Neural cell (in vitro differentiated cells): ENCODE measurements around the gene IER3. TPM values are rescaled to one million over a fixed set of nuclear protein-coding genes. Genes with fewer than 3 reads are reported as not detected.

ENCODE experiments used
- H2AFZ ChIP-seq: fragments of 200-600, 300-800 bp; sonication (generic), shearing (Covaris generic); 2 replicates; pipeline ENCODE4 v1.6.0; 2014; ENCODE audit warnings: low read depth, mild to moderate bottlenecking, antibody characterized with exemption, low read length, moderate library complexity
- H3F3A ChIP-seq: fragments of 200-600 bp; shearing (Covaris generic); 2 replicates; pipeline ENCODE4 v1.6.1; 2016; ENCODE audit warnings: mild to moderate bottlenecking, moderate library complexity, mixed read lengths, antibody characterized with exemption, low read length; ENCODE audit not compliant: insufficient read depth, poor library complexity, severe bottlenecking
- H3K27ac ChIP-seq: fragments of 200-600, 300-800 bp; sonication (generic), shearing (Covaris generic); 2 replicates; pipeline ENCODE4 v1.5.1; 2014; ENCODE audit warnings: mild to moderate bottlenecking, low read length, moderate library complexity
- H3K27me3 ChIP-seq: fragments of 300-800, 200-600 bp; sonication (generic), shearing (Covaris generic); 2 replicates; pipeline ENCODE4 v1.6.0; 2014; ENCODE audit warnings: mild to moderate bottlenecking, low read depth, low read length, moderate library complexity; ENCODE audit not compliant: insufficient read depth
- H3K36me3 ChIP-seq: fragments of 300-800, 200-600 bp; sonication (generic), shearing (Covaris generic); 2 replicates; pipeline ENCODE4 v1.5.1; 2014; ENCODE audit warnings: mild to moderate bottlenecking, antibody characterized with exemption, low read length, moderate library complexity; ENCODE audit not compliant: insufficient read depth
- H3K4me2 ChIP-seq: fragments of 300-800, 200-600 bp; sonication (generic), shearing (Covaris generic); 2 replicates; pipeline ENCODE4 v1.6.0; 2014; ENCODE audit warnings: mild to moderate bottlenecking, low read length
- H3K4me3 ChIP-seq: fragments of 300-800, 200-600 bp; sonication (generic), shearing (Covaris generic); 2 replicates; pipeline ENCODE4 v1.5.1; 2014; ENCODE audit warnings: mild to moderate bottlenecking, low read length, moderate library complexity
- H3K79me2 ChIP-seq: fragments of 200-600 bp; shearing (Covaris generic); replicated peaks from 2 replicates; pipeline ENCODE4 v1.6.0; 2014; ENCODE audit warnings: mild to moderate bottlenecking, low read length, moderate library complexity; ENCODE audit not compliant: insufficient read depth
- H3K9ac ChIP-seq: fragments of 300-800, 200-600 bp; sonication (generic), shearing (Covaris generic); 2 replicates; pipeline ENCODE4 v1.6.1; 2016; ENCODE audit warnings: mild to moderate bottlenecking, low read length, mixed read lengths
- H3K9me2 ChIP-seq: fragments of 200-600 bp; shearing (Covaris generic); 2 replicates; pipeline ENCODE4 v1.6.1; 2016; ENCODE audit warnings: mild to moderate bottlenecking, low read length, mixed read lengths; ENCODE audit not compliant: insufficient read depth
- H3K9me3 ChIP-seq: fragments of 200-600, 300-800 bp; sonication (generic), shearing (Covaris generic); 2 replicates; pipeline ENCODE4 v1.6.1; 2016; ENCODE audit warnings: mild to moderate bottlenecking, mixed run types, low read length, moderate library complexity, mixed read lengths
- H4K20me1 ChIP-seq: fragments of 200-600 bp; shearing (Covaris generic); 2 replicates; pipeline ENCODE4 v1.6.1; 2016; ENCODE audit warnings: mild to moderate bottlenecking, mixed run types; ENCODE audit not compliant: insufficient read depth
- EP300 ChIP-seq: fragments of 450-650 bp; conservative IDR thresholded peaks from 2 replicates; pipeline ENCODE4 v1.6.1; 2014; ENCODE audit warnings: antibody characterized with exemption, mild to moderate bottlenecking, moderate library complexity; ENCODE audit not compliant: poor library complexity, severe bottlenecking
- EZH2 ChIP-seq: fragments of 200-600, 300-800 bp; shearing (Covaris generic), sonication (generic); IDR thresholded peaks from 2 replicates; pipeline ENCODE4 v1.6.1; 2014; ENCODE audit warnings: antibody characterized with exemption, low read length, borderline replicate concordance, mild to moderate bottlenecking; ENCODE audit not compliant: insufficient read depth, poor library complexity, severe bottlenecking
- MXI1 ChIP-seq: fragments of 450-650 bp; conservative IDR thresholded peaks from 2 replicates; pipeline ENCODE4 v1.6.1; 2014; ENCODE audit warnings: antibody characterized with exemption, mild to moderate bottlenecking; ENCODE audit not compliant: poor library complexity, severe bottlenecking
- POLR2AphosphoS5 ChIP-seq: IDR thresholded peaks from 2 replicates; pipeline ENCODE4 v1.6.1; 2012
- RAD21 ChIP-seq: fragments of 450-650 bp; conservative IDR thresholded peaks from 2 replicates; pipeline ENCODE4 v1.6.1; 2014; ENCODE audit warnings: antibody characterized with exemption, mild to moderate bottlenecking, moderate library complexity
- SMC3 ChIP-seq: fragments of 450-650 bp; conservative IDR thresholded peaks from 2 replicates; pipeline ENCODE4 v1.6.1; 2014; ENCODE audit warnings: antibody characterized with exemption, mild to moderate bottlenecking, moderate library complexity; ENCODE audit not compliant: poor library complexity
- TAF1 ChIP-seq: IDR thresholded peaks from 2 replicates; pipeline ENCODE4 v1.6.1; 2012; ENCODE audit warnings: low read depth
- polyA plus RNA-seq: library from polyadenylated mRNA; depleted of rRNA; stranded (reverse); fragments of >200 nt; gene quantifications from 2 replicates; pipeline ENCODE4 v1.2.3, GENCODE V29; 2014
- TF ChIP-seq, protein P1 (sequence below): IDR thresholded peaks from 2 replicates; pipeline ENCODE4 v1.6.1; 2012; ENCODE audit warnings: borderline replicate concordance
- TF ChIP-seq, protein P2 (sequence below): fragments of 450-650 bp; IDR thresholded peaks from 2 replicates; pipeline ENCODE4 v1.5.1; 2014; ENCODE audit warnings: antibody characterized with exemption, mild to moderate bottlenecking, moderate library complexity; ENCODE audit not compliant: poor library complexity, severe bottlenecking

Gene IER3
- polyA plus RNA-seq, 1 donor from 2014 or later = 3.0 TPM

- TF ChIP-seq MXI1 = peak; percentile 53
- TF ChIP-seq, protein P1, sequence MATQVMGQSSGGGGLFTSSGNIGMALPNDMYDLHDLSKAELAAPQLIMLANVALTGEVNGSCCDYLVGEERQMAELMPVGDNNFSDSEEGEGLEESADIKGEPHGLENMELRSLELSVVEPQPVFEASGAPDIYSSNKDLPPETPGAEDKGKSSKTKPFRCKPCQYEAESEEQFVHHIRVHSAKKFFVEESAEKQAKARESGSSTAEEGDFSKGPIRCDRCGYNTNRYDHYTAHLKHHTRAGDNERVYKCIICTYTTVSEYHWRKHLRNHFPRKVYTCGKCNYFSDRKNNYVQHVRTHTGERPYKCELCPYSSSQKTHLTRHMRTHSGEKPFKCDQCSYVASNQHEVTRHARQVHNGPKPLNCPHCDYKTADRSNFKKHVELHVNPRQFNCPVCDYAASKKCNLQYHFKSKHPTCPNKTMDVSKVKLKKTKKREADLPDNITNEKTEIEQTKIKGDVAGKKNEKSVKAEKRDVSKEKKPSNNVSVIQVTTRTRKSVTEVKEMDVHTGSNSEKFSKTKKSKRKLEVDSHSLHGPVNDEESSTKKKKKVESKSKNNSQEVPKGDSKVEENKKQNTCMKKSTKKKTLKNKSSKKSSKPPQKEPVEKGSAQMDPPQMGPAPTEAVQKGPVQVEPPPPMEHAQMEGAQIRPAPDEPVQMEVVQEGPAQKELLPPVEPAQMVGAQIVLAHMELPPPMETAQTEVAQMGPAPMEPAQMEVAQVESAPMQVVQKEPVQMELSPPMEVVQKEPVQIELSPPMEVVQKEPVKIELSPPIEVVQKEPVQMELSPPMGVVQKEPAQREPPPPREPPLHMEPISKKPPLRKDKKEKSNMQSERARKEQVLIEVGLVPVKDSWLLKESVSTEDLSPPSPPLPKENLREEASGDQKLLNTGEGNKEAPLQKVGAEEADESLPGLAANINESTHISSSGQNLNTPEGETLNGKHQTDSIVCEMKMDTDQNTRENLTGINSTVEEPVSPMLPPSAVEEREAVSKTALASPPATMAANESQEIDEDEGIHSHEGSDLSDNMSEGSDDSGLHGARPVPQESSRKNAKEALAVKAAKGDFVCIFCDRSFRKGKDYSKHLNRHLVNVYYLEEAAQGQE = peak; percentile 98
- no peak for TF ChIP-seq EZH2
- TF ChIP-seq SMC3 = peak; percentile 19
- no peak for TF ChIP-seq EP300
- peak; percentile 11 for TF ChIP-seq RAD21
- TF ChIP-seq, protein P2, sequence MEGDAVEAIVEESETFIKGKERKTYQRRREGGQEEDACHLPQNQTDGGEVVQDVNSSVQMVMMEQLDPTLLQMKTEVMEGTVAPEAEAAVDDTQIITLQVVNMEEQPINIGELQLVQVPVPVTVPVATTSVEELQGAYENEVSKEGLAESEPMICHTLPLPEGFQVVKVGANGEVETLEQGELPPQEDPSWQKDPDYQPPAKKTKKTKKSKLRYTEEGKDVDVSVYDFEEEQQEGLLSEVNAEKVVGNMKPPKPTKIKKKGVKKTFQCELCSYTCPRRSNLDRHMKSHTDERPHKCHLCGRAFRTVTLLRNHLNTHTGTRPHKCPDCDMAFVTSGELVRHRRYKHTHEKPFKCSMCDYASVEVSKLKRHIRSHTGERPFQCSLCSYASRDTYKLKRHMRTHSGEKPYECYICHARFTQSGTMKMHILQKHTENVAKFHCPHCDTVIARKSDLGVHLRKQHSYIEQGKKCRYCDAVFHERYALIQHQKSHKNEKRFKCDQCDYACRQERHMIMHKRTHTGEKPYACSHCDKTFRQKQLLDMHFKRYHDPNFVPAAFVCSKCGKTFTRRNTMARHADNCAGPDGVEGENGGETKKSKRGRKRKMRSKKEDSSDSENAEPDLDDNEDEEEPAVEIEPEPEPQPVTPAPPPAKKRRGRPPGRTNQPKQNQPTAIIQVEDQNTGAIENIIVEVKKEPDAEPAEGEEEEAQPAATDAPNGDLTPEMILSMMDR = peak; percentile 24
- TF ChIP-seq TAF1 = peak; percentile 95
- peak; percentile 99 for TF ChIP-seq POLR2AphosphoS5
- peak within 1 kb of the TSS; percentile 100 for H3K27ac ChIP-seq
- H3K36me3 ChIP-seq = peaks cover 6% of the 10 kb centered on the region
- peak within 1 kb of the TSS; percentile 42 for H2AFZ ChIP-seq
- H3K79me2 ChIP-seq = peaks cover 70% of the 10 kb centered on the region
- peaks cover 34% of the 10 kb centered on the region for H4K20me1 ChIP-seq
- H3K4me2 ChIP-seq = peak within 1 kb of the TSS; percentile 77
- no peaks in the 10 kb centered on the region for H3K9me2 ChIP-seq
- H3K9me3 ChIP-seq = no peaks in the 10 kb centered on the region
- H3K9ac ChIP-seq = peak within 1 kb of the TSS; percentile 100
- no peaks in the 10 kb centered on the region for H3K27me3 ChIP-seq
- peaks cover 14% of the 10 kb centered on the region for H3F3A ChIP-seq
- peak within 1 kb of the TSS; percentile 99 for H3K4me3 ChIP-seq
Observed at GRCh38 chr6:30719791-30720737, 24.3 kb downstream of the IER3 start, which contains the start of gene TUBB. Gene TUBB (plus strand): TSS chr6:30720352. CDS start chr6:30720507, 155 bp downstream.

- Histone ChIP-seq H3K9me3 (no peaks in the 10 kb centered on the region), H2AFZ (peak overlapping the region; percentile 42), H3K27me3 (no peaks in the 10 kb centered on the region), H3K9me2 (no peaks in the 10 kb centered on the region), H4K20me1 (peaks cover 27% of the 10 kb centered on the region), H3K36me3 (peaks cover 6% of the 10 kb centered on the region), H3K79me2 (peaks cover 63% of the 10 kb centered on the region), H3K27ac (peak overlapping the region; percentile 100), H3F3A (peaks cover 11% of the 10 kb centered on the region), H3K9ac (peak overlapping the region; percentile 100), H3K4me3 (peak overlapping the region; percentile 99), H3K4me2 (peak overlapping the region; percentile 77)
- TF ChIP-seq RAD21 = no peak
- no peak for TF ChIP-seq MXI1
- TF ChIP-seq EZH2 = no peak
- TF ChIP-seq, protein P1 = no peak
- TF ChIP-seq, protein P2 = no peak
Observed at GRCh38 chr6:30719356-30719755, 25.0 kb downstream of the IER3 start.
